HG02588 (cell line): ENCODE measurements around the gene HERPUD1.
A peak's percentile ranks its signal among the peaks of the same experiment; 100 is the strongest.
"Not testable (repeated sequence)": the region's sequence is repeated elsewhere in the genome, so short reads cannot be mapped to it uniquely, and the experiment has no call there.

Experiments
- ATAC-seq: cut with Tn5 transposase; IDR thresholded peaks from one replicate; pipeline ENCODE4 v1.9.1; 2021; ENCODE audit warnings: mild to moderate bottlenecking, moderate library complexity; ENCODE audit not compliant: unreplicated experiment

Gene HERPUD1

GRCh38 chr16:56931892-56932720 lies at the start of gene HERPUD1:
Gene HERPUD1, plus strand, starts transcription at chr16:56932142. Its CDS starts 103 bp downstream, at chr16:56932245.
- peak; percentile 84 for ATAC-seq

- no peak for ATAC-seq
Measured at GRCh38 chr16:56883586-56883985, 48.4 kb upstream of the HERPUD1 start.

GRCh38 chr16:56884026-56884582 lies 47.8 kb upstream of the HERPUD1 start:
- ATAC-seq = no peak

DNA sequence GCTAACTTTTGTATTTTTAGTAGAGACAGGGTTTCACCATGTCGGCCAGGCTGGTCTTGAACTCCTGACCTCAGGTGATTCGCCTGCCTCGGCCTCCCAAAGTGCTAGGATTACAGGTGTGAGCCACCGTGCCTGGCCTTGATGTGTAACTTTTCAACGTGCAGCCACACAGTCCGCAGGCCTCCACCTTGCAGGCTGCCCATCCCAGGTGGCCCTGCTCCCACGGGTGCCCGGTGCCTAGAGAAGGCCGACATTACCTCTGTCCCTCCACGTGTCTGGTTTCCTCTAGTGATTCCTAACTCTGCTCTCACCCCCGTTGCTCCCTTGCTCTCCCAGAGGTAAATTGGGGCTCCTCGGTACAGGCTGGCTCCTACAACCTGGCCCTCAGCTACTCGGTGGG lies 47.0 kb upstream of the HERPUD1 start:
- ATAC-seq = not testable (repeated sequence)

- ATAC-seq = no peak
Measured at GRCh38 chr16:56885446-56886162, 46.3 kb upstream of the HERPUD1 start.

DNA sequence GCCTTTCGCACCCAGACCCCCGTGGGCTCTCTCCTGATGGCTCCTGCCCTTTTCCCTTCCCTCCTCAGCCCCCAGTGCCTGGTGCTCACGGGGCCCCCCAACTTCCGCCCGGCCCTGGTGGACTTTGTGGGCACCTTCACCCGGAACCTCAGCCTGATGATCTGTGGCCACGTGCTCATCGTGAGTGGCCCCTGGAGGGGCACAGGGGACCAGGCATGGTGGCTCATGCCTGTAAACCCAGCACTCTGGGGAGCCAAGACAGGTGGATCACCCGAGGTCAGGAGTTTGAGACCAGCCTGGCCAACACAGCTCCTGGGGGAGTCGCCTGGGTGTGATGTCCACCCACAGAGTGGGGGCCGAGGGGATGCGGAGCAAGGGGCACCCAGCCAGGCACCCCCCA lies 45.6 kb upstream of the HERPUD1 start:
- no peak for ATAC-seq

DNA sequence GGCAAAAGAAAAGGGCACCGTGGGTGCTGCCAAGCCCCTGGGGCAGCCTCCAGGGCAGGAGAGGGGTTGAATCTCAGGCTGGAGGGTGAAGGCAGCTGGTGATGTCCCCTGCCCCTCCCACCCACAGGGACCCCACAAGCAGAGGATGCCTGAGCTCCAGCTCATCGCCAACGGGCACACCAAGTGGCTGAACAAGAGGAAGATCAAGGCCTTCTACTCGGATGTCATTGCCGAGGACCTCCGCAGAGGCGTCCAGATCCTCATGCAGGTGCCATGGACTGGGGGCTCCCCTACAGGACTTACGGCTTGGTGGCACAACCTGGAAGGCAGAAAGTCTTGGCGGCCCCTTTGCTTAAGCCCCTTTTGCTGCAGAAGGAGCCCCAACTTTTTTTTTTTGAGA lies 45.1 kb upstream of the HERPUD1 start:
- no peak for ATAC-seq

- ATAC-seq = peak; percentile 77
Measured at GRCh38 chr16:56888806-56889205, 43.1 kb upstream of the HERPUD1 start.

- ATAC-seq = peak; percentile 33
Measured at GRCh38 chr16:56889206-56889605, 42.7 kb upstream of the HERPUD1 start.

DNA sequence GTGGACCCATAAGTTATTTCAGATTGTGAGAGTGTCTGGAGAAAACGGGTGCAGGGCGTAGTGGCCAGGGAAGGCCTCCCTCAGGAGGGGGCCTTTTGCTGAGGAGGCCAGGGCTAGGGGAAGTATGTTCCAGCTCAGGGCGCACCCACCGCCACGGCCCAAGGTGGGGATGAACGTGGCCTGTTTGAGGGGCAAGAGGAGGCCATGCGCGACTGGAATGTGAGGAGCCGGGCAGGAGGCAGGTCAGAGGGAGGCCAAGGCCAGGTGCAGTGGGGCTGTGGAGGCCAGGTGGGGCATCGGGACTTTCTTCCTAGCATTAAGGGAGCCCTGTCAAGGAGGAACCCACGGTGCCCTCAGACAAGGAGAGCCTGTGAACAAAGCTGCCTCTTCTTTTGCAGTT lies 40.3 kb upstream of the HERPUD1 start:
- no peak for ATAC-seq

- no peak for ATAC-seq
Measured at GRCh38 chr16:56892705-56893104, 39.2 kb upstream of the HERPUD1 start.

GRCh38 chr16:56894331-56894917 lies 37.5 kb upstream of the HERPUD1 start:
- no peak for ATAC-seq

DNA sequence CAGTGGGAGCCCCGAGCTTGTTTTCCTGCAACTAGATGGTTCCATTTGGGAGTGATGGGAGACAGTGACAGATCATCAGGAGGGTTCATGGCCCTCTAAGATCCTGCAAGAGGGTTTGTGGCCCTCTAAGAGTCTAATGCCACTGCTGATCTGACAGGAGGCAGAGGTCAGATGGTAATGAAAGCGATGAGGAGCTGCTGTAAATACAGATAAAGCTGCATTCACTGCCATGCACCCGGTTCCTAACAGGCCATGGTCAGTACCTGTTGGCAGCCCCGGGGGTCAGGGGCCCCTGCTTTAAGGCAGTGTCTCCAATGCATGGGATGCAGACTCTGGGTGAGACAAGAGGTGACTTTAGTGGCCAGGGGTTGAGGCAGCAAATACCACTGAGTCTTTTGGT lies 36.1 kb upstream of the HERPUD1 start:
- no peak for ATAC-seq

GRCh38 chr16:56896244-56896643 lies 35.7 kb upstream of the HERPUD1 start:
- ATAC-seq = no peak

DNA sequence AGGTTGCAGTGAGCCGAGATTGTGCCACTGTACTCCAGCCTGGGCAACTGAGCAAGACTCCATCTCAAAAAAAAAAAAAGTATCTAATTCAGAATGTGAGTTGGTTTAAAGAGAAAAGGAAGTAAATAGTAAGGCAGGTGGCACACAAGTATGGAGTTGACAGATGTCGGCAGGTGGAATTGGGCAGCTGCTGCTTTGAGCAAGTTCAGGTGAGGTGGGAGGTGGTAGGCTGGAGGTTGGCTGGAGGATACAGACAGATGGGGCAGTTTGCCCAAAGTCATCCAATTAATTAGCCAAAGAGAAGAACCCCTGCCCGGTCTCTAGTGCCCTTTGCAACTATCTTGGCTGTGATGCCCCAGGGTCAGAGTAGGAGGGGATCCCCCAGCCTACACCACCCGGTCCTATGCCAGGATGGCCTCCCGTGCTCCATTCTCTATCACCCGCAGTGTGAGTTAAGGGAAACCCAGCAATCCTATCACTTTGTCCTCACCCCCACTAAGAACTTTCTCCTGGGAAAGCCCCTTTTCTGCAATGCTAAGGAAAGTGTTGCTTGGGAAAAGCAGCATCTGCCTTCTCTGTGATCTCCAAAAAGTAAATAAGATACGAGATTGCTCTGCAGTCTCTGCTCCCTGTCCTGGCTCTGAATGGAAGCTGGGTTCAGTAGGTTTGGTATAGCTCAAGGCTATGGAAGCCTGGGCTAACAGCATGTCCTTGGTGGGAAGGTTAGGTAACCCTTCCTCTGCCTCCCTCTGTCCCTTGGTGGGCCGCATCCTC lies 34.7 kb upstream of the HERPUD1 start:
- ATAC-seq = no peak

DNA sequence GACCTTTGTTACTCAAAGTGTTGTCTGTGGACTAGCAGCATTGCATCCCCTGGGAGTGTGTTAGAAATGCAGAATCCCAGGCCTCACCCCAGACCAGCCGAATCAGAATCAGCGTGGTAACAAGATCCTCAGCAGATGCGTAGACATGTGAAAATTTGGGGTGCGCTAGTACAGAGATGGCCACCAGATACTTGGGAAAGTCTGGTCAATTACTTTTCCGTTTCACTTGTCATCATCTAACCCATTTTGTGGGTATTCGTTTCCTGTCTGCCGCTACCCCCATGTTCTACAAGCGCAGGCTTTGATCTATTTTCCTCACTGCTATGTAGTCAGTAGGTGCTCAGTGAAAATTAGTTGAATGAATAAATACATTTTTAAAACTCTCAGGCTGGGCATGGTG lies 33.1 kb upstream of the HERPUD1 start:
- ATAC-seq = no peak

DNA sequence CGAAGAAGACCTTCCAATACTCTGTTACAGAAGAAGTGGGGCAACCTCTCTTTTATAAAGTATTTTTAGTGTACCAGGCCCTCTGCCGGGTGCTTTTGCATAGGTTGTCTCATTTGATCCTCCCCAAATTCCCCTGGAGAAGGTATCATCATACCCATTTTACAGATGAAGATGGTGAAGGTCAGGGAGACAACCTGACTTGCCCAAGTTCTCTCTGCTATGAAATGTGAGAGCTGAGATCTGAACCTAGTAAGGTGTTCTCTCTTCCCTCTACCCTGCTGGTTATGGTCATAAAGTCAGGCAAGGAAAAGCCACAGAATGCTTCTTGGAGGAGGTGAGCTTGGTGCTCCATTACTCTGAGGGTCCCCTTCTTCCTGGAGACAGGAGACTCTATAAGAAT lies 28.1 kb upstream of the HERPUD1 start:
- ATAC-seq = no peak

GRCh38 chr16:56907401-56907800 lies 24.5 kb upstream of the HERPUD1 start:
- ATAC-seq = no peak

- no peak for ATAC-seq
Measured at GRCh38 chr16:56909527-56909979, 22.4 kb upstream of the HERPUD1 start.

DNA sequence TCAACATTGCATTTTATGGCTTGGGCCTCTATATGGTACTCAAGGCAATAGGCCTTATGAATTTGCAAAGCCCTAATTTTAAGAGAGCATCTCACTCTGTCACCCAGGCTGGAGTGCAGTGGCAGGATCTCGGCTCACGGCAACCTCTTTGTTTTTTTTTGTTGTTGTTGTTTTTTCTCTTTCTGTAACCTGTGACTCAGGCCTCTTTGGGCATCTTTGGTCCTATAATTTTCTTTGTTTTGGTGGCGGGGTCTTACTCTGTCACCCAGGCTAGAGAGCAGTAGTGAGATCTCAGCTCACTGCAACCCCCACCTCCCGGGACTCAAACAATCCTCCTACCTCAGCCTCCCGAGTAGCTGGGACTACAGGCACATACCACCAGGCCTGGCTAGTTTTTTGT lies 21.8 kb upstream of the HERPUD1 start:
- ATAC-seq = no peak
